ENCODE data around the gene CCL17.
"Not testable (repeated sequence)": the region's sequence is repeated elsewhere in the genome, so short reads cannot be mapped to it uniquely, and the experiment has no call there.

Gene CCL17

GRCh38 chr16:57379579-57379978 is 25.0 kb upstream of the CCL17 start:
- DNase-seq: no peak

- DNase-seq: no peak
Measured at GRCh38 chr16:57380671-57381462, 23.7 kb upstream of the CCL17 start.

- DNase-seq: no peak
Measured at GRCh38 chr16:57381791-57382534, 22.6 kb upstream of the CCL17 start.

- DNase-seq: no peak
Measured at GRCh38 chr16:57382535-57383275, 21.9 kb upstream of the CCL17 start.

GRCh38 chr16:57383276-57384247 is 21.0 kb upstream of the CCL17 start:
- no peak for DNase-seq

GRCh38 chr16:57384248-57385070 is 20.1 kb upstream of the CCL17 start:
- no peak for DNase-seq

- no peak for DNase-seq
Measured at GRCh38 chr16:57385083-57385482, 19.5 kb upstream of the CCL17 start.

- no peak for DNase-seq
Measured at GRCh38 chr16:57386381-57386951, 18.1 kb upstream of the CCL17 start.

GRCh38 chr16:57387598-57388354 is 16.8 kb upstream of the CCL17 start:
- no peak for DNase-seq

- DNase-seq: no peak
Measured at GRCh38 chr16:57388359-57389086, 16.0 kb upstream of the CCL17 start.

GRCh38 chr16:57389087-57389468 is 15.5 kb upstream of the CCL17 start:
- DNase-seq: no peak

- DNase-seq: no peak
Measured at GRCh38 chr16:57390636-57391295, 13.8 kb upstream of the CCL17 start.

GRCh38 chr16:57391300-57391699 is 13.3 kb upstream of the CCL17 start:
- DNase-seq: no peak

GRCh38 chr16:57391708-57392107 is 12.9 kb upstream of the CCL17 start:
- DNase-seq: no peak

- no peak for DNase-seq
Measured at GRCh38 chr16:57392694-57393093, 11.9 kb upstream of the CCL17 start.

GRCh38 chr16:57394444-57394843 is 10.1 kb upstream of the CCL17 start:
- DNase-seq: no peak

- DNase-seq: no peak
Measured at GRCh38 chr16:57395026-57395425, 9.5 kb upstream of the CCL17 start.

GRCh38 chr16:57396786-57397185 is 7.8 kb upstream of the CCL17 start:
- no peak for DNase-seq

GRCh38 chr16:57397493-57397892 is 7.1 kb upstream of the CCL17 start:
- DNase-seq: not testable (repeated sequence)
